ENCODE results near the gene KRTAP5-2. TPM values are rescaled to one million over a fixed set of nuclear protein-coding genes. Genes with fewer than 3 reads are reported as not detected.
A peak's percentile ranks its signal among the peaks of the same experiment; 100 is the strongest.
"Not testable (repeated sequence)": the region's sequence is repeated elsewhere in the genome, so short reads cannot be mapped to it uniquely, and the experiment has no call there.

Gene KRTAP5-2
- total RNA-seq, 2 experiments from 2014 or later: not detected

DNA sequence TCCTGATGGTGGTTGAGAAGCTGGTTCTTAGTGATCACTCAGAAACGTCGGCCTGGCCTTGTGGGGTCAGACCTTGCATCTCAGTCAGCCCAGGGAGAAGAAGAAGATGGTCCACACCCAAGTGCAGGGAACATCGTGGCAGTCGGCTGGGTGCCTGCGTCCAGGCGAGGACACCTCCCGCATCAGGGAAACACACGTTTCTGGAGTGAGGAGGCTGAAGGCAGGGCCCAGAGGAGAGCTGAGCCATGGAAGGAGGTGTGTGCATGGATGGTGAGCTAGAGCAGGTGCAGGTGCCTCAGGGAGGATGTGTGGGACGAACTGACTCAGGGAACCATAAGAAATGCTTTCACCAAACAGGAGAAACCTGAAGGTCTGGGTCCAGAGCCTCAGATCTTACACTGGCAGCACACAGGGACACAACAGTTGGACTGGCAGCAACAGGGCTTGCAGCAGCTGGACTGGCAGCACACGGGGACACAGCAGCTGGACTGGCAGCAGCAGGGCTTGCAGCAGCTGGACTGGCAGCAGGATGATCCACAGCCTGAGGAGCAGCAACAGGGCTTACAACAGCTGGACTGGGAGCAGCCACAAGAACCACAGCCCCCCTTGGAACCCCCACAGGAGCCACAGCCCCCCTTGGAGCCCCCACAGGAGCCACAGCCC is 632 bp downstream of the KRTAP5-2 start:
- POLR2A ChIA-PET: no interaction called here
- H3K4me3 Mint-ChIP-seq: no peak overlapping the region
- peaks cover 7% of the 10 kb centered on the region for H3K4me1 Mint-ChIP-seq
- no peaks in the 10 kb centered on the region for H3K9me3 Mint-ChIP-seq
- peaks cover 67% of the 10 kb centered on the region for H3K27me3 Mint-ChIP-seq
- no peaks in the 10 kb centered on the region for H3K36me3 Mint-ChIP-seq (ENCODE audit: low read depth)
- H3K27ac Mint-ChIP-seq: no peak overlapping the region
- no peak for DNase-seq
- CTCF ChIA-PET: interaction anchor here (1.1 kb wide), 1 partner anchor 9 kb away, joined by 3 read pairs; no protein-coding TSS in a partner anchor

GRCh38 chr11:1596576-1597121 is 1.4 kb downstream of the KRTAP5-2 start:
- H3K9me3 Mint-ChIP-seq; H3K4me1 Mint-ChIP-seq; CTCF ChIA-PET; H3K4me3 Mint-ChIP-seq; H3K36me3 Mint-ChIP-seq (ENCODE audit: low read depth); H3K27ac Mint-ChIP-seq; POLR2A ChIA-PET; DNase-seq: not testable (repeated sequence)
- H3K27me3 Mint-ChIP-seq: peaks cover 65% of the 10 kb centered on the region

- H3K36me3 Mint-ChIP-seq (ENCODE audit: low read depth); H3K4me1 Mint-ChIP-seq; POLR2A ChIA-PET; H3K27ac Mint-ChIP-seq; H3K9me3 Mint-ChIP-seq; DNase-seq; H3K4me3 Mint-ChIP-seq: not testable (repeated sequence)
- CTCF ChIA-PET: interaction anchor here (2.6 kb wide), 1 partner anchor 57 kb away, joined by 9 read pairs; no protein-coding TSS in a partner anchor
- H3K27me3 Mint-ChIP-seq: peaks cover 63% of the 10 kb centered on the region
These were observed 2.0 kb downstream of the KRTAP5-2 start for GRCh38 chr11:1595994-1596575.

DNA sequence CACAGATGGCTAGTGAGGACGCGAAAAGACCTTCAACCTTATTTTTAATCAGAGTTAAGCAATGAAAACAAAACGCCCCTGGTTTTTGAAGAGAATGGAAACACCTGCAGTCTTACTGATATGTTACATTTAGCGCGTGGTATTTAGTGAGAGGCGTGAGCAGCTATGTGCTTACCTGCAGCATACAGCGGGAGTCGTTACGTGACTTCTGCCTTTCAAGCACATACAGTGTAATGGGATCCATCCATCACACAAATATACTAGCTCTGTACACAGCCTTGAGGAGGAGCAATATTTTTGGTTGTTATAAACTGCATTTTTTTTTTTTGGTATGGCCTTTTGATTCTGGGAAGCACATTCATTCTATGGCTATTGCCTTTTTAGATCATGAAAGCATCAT is 5.5 kb downstream of the KRTAP5-2 start:
- Mint-ChIP-seq H3K27ac (no peak overlapping the region), H3K4me3 (no peak overlapping the region), H3K4me1 (peaks cover 22% of the 10 kb centered on the region), H3K9me3 (peaks cover 5% of the 10 kb centered on the region), H3K36me3 (ENCODE audit: low read depth) (peaks cover 11% of the 10 kb centered on the region), H3K27me3 (peaks cover 43% of the 10 kb centered on the region)
- CTCF ChIA-PET: interaction anchor here (2.0 kb wide), 1 partner anchor 18 kb away, joined by 5 read pairs; no protein-coding TSS in a partner anchor
- no peak for DNase-seq
- POLR2A ChIA-PET: no interaction called here

DNA sequence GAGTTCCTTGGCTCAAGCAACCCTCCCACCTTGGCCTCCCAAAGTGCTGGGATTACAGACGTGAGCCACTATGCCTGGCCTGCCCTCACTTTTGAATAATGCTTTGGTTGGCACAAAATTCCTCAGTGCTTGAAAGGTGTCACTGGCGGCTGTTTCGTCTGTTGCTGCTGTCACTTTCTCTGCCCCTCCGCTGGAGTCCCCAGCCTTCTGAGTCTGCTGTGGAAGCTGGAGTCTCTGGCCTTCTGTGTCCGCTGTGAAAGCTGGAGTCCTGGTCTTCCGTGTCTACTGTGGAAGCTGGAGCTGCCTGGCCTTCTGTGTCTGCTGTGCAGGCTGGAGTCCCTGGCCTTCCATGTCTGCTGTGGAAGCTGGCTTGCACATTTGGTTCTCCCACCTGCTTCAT is 8.1 kb downstream of the KRTAP5-2 start:
- POLR2A ChIA-PET: no interaction called here
- peak overlapping the region; percentile 52 for H3K27ac Mint-ChIP-seq
- no peak overlapping the region for H3K4me3 Mint-ChIP-seq

DNA sequence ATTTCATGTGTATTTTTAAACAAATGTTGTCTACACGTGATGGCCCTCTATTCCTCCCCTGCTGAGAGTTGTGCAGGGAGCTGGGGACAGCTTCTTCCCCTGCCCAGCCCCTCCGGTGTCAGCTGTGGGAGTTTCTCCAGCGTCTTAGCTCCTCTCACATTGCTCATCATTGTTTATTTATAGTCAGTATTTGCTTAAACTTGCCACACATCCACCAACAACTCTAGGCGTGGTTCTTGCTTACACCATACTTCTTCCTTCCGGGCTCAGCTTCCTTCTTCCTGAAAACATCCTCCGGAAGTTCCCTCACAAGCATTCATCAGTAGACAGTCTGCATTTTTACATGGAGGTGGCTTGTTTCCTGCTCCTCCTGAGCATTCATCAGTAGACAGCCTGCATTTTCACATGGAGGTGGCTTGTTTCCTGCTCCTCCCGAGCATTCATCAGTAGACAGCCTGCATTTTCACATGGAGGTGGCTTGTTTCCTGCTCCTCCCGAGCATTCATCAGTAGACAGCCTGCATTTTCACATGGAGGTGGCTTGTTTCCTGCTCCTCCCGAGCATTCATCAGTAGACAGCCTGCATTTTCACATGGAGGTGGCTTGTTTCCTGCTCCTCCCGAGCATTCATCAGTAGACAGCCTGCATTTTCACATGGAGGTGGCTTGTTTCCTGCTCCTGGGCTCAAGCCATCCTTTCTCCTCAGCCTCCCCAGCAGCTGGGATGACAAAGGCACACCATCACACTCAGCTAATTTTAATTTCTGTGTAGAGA is 8.7 kb downstream of the KRTAP5-2 start:
- H3K9me3 Mint-ChIP-seq, POLR2A ChIA-PET: not testable (repeated sequence)

More for the DNA sequence above, 8.1 kb downstream of the KRTAP5-2 start:
- peaks cover 29% of the 10 kb centered on the region for H3K27me3 Mint-ChIP-seq
- CTCF ChIA-PET: interaction anchor here (2.8 kb wide), 1 partner anchor 16 kb away, joined by 15 read pairs; no protein-coding TSS in a partner anchor
- H3K9me3 Mint-ChIP-seq: peaks cover 5% of the 10 kb centered on the region
- H3K4me1 Mint-ChIP-seq: peaks cover 19% of the 10 kb centered on the region
- H3K36me3 Mint-ChIP-seq (ENCODE audit: low read depth): peaks cover 11% of the 10 kb centered on the region
- DNase-seq: no peak

GRCh38 chr11:1586699-1587098 is 11.4 kb downstream of the KRTAP5-2 start:
- Mint-ChIP-seq H3K27ac (no peak overlapping the region), H3K27me3 (peaks cover 9% of the 10 kb centered on the region), H3K9me3 (peaks cover 5% of the 10 kb centered on the region), H3K4me3 (no peak overlapping the region), H3K4me1 (peaks cover 20% of the 10 kb centered on the region), H3K36me3 (ENCODE audit: low read depth) (peaks cover 11% of the 10 kb centered on the region)
- ChIA-PET POLR2A (interaction anchor here (0.6 kb wide), 1 partner anchor 145 kb away, joined by 3 read pairs; no protein-coding TSS in a partner anchor), CTCF (interaction anchor here (0.6 kb wide), 1 partner anchor 1147 kb away, joined by 4 read pairs; no protein-coding TSS in a partner anchor)
- DNase-seq: no peak

More for the DNA sequence above, 8.7 kb downstream of the KRTAP5-2 start:
- Mint-ChIP-seq H3K4me3 (peak overlapping the region; percentile 21), H3K27ac (peak overlapping the region; percentile 92), H3K27me3 (peaks cover 24% of the 10 kb centered on the region), H3K36me3 (ENCODE audit: low read depth) (peaks cover 11% of the 10 kb centered on the region), H3K4me1 (peaks cover 20% of the 10 kb centered on the region)
- CTCF ChIA-PET: interaction anchor here (0.6 to 2.8 kb wide), 3 partner anchors 9 to 16 kb away, joined by 3 to 15 read pairs (median 3); partner anchors contain the start of gene KRTAP5-2
- peak; percentile 43 for DNase-seq

DNA sequence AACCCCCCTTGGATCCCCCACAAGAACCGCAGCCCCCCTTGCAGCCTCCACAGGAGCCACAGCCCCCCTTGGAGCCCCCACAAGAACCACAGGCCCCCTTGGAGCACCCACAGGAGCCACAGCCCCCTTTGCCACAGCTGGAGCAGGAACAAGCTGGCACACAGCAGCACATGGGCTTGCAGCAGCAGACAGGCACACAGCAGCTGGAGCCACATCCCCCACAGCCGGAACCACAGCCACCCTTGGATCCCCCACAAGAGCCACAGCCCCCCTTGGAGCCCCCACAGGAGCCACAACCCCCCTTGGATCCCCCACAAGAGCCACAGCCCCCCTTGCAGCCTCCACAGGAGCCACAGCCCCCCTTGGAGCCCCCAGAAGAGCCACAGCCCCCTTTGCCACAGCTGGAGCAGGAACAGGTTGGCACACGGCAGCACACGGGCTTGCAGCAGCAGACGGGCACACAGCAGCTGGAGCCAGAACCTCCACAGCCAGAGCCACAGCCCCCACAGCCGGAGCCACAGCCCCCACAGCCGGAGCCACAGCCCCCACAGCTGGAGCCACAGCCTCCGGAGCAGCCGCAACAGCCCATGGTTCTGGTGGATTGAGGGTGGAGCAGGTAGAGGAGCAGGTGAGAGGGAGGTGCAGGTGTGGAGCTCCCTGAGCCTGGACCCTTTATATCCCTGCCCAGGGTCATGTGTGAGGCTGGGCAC is 13.3 kb downstream of the KRTAP5-2 start, which contains the start of gene KRTAP5-1:
KRTAP5-1 (minus strand) TSS at position 623 of the 710 bp plus-strand sequence; CDS start at position 589, 34 bp downstream.
- H3K36me3 Mint-ChIP-seq (ENCODE audit: low read depth); DNase-seq; H3K27ac Mint-ChIP-seq; H3K9me3 Mint-ChIP-seq; H3K4me3 Mint-ChIP-seq; CTCF ChIA-PET; H3K27me3 Mint-ChIP-seq; POLR2A ChIA-PET: not testable (repeated sequence)
- peaks cover 15% of the 10 kb centered on the region for H3K4me1 Mint-ChIP-seq

DNA sequence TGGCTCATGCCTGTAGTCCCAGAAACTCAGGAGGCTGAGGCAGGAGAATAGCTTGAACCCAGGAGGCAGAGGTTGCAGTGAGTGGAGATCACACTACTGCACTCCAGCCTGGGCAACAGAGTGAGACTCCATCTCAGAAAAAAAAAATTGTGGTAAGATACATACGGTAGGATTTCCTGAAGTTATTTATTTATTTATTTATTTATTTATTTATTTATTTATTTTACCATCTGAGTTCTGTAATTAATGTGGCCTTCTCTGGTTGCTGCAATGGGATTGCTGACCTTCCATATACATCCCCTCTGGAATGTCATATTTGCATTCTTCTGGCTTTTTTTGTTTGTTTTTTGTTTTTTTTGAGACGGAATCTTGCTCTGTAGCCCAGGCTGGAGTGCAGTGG is 15.2 kb downstream of the KRTAP5-2 start:
- POLR2A ChIA-PET; DNase-seq; H3K9me3 Mint-ChIP-seq; H3K4me3 Mint-ChIP-seq; H3K36me3 Mint-ChIP-seq (ENCODE audit: low read depth); H3K27ac Mint-ChIP-seq; H3K4me1 Mint-ChIP-seq: not testable (repeated sequence)
- H3K27me3 Mint-ChIP-seq: peaks cover 13% of the 10 kb centered on the region
- CTCF ChIA-PET: interaction anchor here (1.1 kb wide), 1 partner anchor 9 kb away, joined by 3 read pairs; no protein-coding TSS in a partner anchor

DNA sequence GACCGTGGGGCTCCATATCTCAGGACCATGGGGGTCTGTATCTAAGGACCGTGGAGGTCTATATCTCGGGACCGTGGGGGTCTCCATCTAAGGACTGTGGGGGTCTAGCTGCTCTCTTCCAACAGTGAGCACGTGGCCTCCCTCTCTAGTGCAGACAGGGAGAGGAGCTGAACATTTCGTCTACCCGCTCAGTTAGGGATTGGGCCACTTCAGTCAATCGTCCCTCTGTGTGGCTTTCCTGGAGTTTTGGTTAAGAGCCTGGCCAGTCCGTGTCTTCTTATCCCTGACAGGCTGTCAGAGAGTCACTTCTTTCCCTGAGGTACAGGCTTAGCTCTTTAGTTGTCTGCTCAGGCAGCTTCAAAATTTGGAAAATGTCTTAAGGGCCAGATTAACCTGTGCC is 16.1 kb downstream of the KRTAP5-2 start:
- DNase-seq: no peak
- Mint-ChIP-seq H3K27ac (no peak overlapping the region), H3K4me1 (peaks cover 5% of the 10 kb centered on the region), H3K9me3 (peaks cover 9% of the 10 kb centered on the region), H3K36me3 (ENCODE audit: low read depth) (no peaks in the 10 kb centered on the region), H3K4me3 (no peak overlapping the region), H3K27me3 (peaks cover 13% of the 10 kb centered on the region)
- POLR2A ChIA-PET: no interaction called here
- CTCF ChIA-PET: interaction anchor here (1.1 kb wide), 1 partner anchor 8 kb away, joined by 3 read pairs; no protein-coding TSS in a partner anchor

- no peak overlapping the region for H3K4me3 Mint-ChIP-seq
- peaks cover 7% of the 10 kb centered on the region for H3K4me1 Mint-ChIP-seq
- H3K36me3 Mint-ChIP-seq (ENCODE audit: low read depth): no peaks in the 10 kb centered on the region
- ChIA-PET POLR2A (no interaction called here), CTCF (interaction anchor here (0.6 to 0.7 kb wide), 3 partner anchors 29 to 374 kb away, joined by 3 to 4 read pairs (median 3); no protein-coding TSS in a partner anchor)
- no peak overlapping the region for H3K27ac Mint-ChIP-seq
- DNase-seq: no peak
- H3K27me3 Mint-ChIP-seq: peaks cover 24% of the 10 kb centered on the region
- H3K9me3 Mint-ChIP-seq: peaks cover 9% of the 10 kb centered on the region
These were observed 21.3 kb downstream of the KRTAP5-2 start for GRCh38 chr11:1576825-1577224.

- H3K4me1 Mint-ChIP-seq; H3K9me3 Mint-ChIP-seq; H3K27ac Mint-ChIP-seq; POLR2A ChIA-PET; CTCF ChIA-PET; H3K36me3 Mint-ChIP-seq (ENCODE audit: low read depth); H3K4me3 Mint-ChIP-seq; DNase-seq: not testable (repeated sequence)
- peaks cover 26% of the 10 kb centered on the region for H3K27me3 Mint-ChIP-seq
These were observed 22.3 kb downstream of the KRTAP5-2 start for GRCh38 chr11:1575756-1576155.
